ENCODE measurements around the gene TSHZ3.

Gene TSHZ3

DNA sequence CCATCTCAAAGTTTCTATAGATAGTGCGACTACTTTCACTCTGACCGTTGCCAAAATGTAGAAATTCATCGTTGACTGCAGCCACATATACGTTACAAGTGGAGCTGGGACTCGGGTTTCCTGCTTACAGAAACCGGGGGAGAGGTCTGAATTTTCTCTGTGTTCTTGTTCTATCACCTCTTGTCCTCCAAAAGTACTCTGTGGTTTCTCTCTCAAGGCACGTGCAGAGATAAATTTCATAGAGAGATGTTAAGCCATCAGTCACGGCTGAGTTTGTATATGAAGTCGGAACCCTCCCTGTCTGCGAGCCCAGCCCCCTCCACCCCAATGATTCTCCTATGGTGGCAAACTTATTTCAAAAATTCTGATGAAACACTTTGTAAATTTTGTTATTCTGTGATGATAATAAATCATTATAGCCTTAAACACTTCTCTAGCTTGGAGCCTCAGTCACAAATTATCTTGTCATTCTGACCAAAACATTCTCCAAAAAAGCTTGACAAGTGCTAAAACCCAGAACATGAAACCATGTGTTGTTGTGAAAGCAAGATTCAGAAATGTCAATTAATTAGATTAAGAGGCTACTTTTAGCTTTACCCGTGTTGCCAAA lies 87.5 kb downstream of the TSHZ3 start:
- H3K4me3 ChIP-seq (ENCODE audit: low read depth, low read length) = no peak overlapping the region
- TF ChIP-seq, protein P1, sequence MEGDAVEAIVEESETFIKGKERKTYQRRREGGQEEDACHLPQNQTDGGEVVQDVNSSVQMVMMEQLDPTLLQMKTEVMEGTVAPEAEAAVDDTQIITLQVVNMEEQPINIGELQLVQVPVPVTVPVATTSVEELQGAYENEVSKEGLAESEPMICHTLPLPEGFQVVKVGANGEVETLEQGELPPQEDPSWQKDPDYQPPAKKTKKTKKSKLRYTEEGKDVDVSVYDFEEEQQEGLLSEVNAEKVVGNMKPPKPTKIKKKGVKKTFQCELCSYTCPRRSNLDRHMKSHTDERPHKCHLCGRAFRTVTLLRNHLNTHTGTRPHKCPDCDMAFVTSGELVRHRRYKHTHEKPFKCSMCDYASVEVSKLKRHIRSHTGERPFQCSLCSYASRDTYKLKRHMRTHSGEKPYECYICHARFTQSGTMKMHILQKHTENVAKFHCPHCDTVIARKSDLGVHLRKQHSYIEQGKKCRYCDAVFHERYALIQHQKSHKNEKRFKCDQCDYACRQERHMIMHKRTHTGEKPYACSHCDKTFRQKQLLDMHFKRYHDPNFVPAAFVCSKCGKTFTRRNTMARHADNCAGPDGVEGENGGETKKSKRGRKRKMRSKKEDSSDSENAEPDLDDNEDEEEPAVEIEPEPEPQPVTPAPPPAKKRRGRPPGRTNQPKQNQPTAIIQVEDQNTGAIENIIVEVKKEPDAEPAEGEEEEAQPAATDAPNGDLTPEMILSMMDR (IDR thresholded peaks at IDR 0.05; ENCODE audit: insufficient read depth, low read depth, low read length, missing control alignments) = no peak
- no peak for DNase-seq (ENCODE audit: low read depth)

DNA sequence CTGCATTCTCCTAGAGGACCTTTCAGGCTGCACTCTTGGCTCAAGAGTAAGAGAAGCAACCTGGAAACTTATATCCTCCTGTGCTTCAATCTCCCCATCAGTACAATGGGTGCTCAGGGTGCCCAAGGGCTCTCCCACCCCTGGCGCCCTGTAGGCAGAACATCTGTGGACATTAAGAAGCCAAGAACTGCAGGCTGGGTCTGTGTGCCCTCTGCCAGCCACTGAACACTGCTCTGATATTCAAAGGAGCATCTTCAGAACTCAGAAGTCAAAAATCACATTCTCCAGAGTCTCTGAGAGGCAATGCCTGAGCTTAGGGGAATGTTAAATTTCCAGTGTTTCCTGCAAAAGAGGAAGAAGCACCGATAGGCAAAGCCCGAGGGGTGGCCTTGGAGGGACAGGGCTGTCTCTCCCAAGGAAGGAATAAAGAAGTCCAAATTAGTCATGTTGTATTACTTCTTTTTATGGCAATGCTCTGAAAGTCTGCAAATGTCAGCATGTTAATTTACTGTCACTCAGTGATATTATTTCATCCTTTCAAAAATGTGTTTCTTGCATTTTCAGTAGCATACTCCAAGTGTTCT lies 88.1 kb downstream of the TSHZ3 start:
- TF ChIP-seq, protein P1 (IDR thresholded peaks at IDR 0.05; ENCODE audit: insufficient read depth, low read depth, low read length, missing control alignments) = no peak
- DNase-seq (ENCODE audit: low read depth) = no peak
- no peak overlapping the region for H3K4me3 ChIP-seq (ENCODE audit: low read depth, low read length)

DNA sequence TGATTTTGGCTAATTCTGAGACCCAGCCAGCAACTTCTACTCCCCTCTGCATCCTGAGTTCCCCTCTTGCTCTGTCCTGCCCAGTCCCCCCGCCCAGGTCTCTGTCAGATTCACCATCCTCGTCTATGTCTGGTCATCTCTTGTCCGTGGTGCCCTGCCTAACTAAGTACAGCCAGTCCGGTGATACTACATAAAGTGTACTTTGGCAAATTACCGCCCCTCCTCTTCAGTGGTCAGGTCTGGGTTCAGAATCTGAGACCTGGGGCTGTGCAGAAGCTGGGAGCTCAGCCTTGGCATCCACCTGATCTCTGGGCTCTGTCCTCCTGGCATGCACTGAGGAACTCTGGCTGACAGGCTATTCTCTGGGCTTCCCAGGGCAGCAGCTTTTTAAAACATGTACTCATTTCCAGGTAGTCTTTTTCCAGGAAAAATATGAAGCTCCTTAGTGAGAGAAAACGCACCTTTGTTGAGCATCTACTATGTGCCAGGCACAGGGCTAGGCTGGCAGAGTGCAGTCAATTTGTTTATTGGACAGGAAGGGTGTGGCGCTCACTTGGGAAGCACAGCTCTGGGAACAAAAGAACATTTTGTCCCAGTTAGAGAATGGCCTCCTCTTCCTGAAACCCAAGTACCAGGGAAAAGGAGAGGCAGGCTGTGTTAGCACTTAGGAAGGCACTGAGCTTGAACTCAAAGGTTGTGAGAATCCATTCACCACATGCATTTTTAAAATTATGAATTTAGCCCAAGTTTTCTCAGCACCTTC lies 88.9 kb downstream of the TSHZ3 start:
- TF ChIP-seq, protein P1 (IDR thresholded peaks at IDR 0.05; ENCODE audit: insufficient read depth, low read depth, low read length, missing control alignments) = no peak
- no peak for DNase-seq (ENCODE audit: low read depth)
- H3K4me3 ChIP-seq (ENCODE audit: low read depth, low read length) = no peak overlapping the region

DNA sequence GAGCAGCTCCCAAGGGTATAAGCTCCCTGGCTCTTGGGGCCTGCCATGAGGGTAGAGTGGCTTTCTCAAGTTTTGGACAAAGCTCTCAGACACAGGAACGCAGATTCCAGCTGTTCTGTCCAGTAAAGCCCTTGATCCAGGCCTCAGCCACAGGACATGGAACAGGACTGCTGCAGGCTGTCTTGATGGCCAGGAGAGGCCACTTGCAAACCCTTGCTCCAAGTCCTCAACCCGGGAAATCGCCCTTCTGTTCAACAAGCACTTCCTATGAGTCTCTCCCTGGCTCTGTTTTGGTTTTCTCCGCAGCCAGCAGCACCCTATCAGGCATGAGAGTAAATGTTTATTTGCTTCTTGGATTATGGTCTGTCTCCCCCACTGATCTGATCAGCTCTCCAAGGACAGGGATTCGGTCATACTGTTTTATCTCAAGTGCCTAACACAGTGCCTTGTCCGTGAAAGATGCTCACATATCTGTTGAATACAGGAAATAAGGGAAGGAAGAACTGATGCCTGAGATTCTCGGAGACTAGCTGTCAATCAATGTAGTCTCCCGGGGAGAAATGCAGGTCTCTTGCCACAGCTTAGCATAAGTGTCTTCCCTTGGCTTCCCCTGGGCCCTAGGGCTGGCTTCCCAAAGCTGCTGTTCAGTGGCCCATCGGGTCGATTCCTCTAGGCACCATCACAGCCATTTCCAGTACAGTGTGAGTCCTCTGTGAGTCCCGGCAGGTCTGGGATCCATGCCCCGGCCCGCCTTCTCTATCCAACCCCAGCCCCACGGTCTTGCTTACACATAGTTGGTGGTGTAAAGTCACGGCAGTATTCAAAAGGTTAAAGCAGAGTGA lies 90.8 kb downstream of the TSHZ3 start:
- DNase-seq (ENCODE audit: low read depth) = no peak
- H3K4me3 ChIP-seq (ENCODE audit: low read depth, low read length) = no peak overlapping the region
- TF ChIP-seq, protein P1 (IDR thresholded peaks at IDR 0.05; ENCODE audit: insufficient read depth, low read depth, low read length, missing control alignments) = no peak

DNA sequence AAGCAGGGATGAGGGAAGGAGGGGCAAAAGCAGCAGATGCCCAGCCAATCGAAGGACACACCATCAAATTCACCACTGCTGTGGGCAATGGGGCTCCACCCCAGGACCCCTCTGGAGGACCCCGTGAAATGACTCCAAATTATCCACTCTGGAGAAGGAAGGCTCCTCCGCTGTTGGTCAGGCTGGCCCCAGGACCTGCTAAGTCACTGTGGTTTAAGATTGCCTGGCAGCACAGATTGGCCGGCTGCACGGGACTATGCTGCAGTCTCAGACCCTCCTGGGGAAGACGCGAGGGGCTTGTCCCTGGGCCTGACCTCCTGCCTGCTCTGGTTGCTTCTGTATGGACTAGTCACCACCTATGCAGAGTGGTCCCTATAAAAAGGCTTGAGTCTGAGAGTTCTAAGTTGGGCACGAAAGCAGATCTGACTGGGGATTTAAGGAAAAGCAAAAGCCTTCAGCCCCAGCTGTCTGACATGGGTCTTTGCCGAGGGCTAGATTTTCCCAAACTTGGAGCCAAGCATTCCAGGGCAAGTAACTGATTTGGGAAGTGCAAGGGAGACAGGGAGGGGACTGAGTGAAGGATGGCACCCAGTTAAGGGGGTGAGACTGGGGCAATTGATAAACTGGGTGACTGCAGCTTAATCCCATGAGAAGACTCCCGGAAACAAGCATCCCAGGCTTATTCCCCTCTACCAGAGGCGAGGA lies 91.7 kb downstream of the TSHZ3 start:
- H3K4me3 ChIP-seq (ENCODE audit: low read depth, low read length) = no peak overlapping the region
- TF ChIP-seq, protein P1 (IDR thresholded peaks at IDR 0.05; ENCODE audit: insufficient read depth, low read depth, low read length, missing control alignments) = no peak
- DNase-seq (ENCODE audit: low read depth) = no peak

DNA sequence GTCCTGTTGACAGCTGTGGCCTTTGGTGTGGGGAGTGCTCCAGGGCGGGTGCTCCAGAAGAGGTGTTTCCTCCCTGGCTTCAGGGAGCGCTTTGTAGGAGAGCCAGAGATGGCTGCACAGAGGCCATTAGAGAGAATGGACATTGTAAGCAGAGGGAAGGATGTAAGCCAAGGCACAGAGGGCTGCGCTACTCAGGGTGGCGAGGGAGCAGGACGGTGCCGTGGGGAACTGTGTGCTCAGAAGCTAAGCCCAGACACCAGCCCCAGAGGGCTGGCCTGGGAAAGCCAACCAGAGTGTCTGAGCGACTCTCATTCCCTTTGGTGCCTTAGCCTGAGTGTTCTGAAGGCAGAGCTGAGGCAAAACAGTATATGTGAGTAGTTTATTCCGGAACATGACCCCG lies 92.2 kb downstream of the TSHZ3 start:
- TF ChIP-seq, protein P1 (IDR thresholded peaks at IDR 0.05; ENCODE audit: insufficient read depth, low read depth, low read length, missing control alignments) = no peak
- no peak overlapping the region for H3K4me3 ChIP-seq (ENCODE audit: low read depth, low read length)
- DNase-seq (ENCODE audit: low read depth) = no peak

Measured in GM12865 (cell line).